Activated CD8-positive, alpha-beta T cell treated with anti-CD3 and anti-CD28 coated beads for 36 hours (primary cell): ENCODE measurements around the gene ZNF750. TPM values are rescaled to one million over a fixed set of nuclear protein-coding genes. Genes with fewer than 3 reads are reported as not detected.

ENCODE experiments used
- ATAC-seq: fragments of 200-7000 bp; cut with Tn5 transposase; one replicate; pipeline ENCODE4 v1.10.0; 2021; ENCODE audit warnings: mild to moderate bottlenecking, moderate library complexity
- CTCF ChIA-PET: fragments of 350-600 bp; sonication (Branson Sonifier 250); formaldehyde crosslinking; loops from one replicate; lab custom pipeline; 2021; ENCODE audit warnings: antibody characterized with exemption; lab: Charles Lee
- POLR2A ChIA-PET: fragments of 350-600 bp; sonication (Branson Sonifier 250); formaldehyde crosslinking; loops from one replicate; lab custom pipeline; 2021; ENCODE audit warnings: antibody characterized with exemption; lab: Charles Lee
- DNase-seq: peaks from one replicate; pipeline ENCODE4 v3.0.0-alpha.2; 2020
- H3K27ac Mint-ChIP-seq: one replicate; pipeline ENCODE4 v1.8.0; 2021; ENCODE audit warnings: mild to moderate bottlenecking, mixed read lengths
- H3K27me3 Mint-ChIP-seq: one replicate; pipeline ENCODE4 v1.8.0; 2021; ENCODE audit warnings: mixed read lengths
- H3K36me3 Mint-ChIP-seq: one replicate; pipeline ENCODE4 v1.8.0; 2021; ENCODE audit warnings: low read depth, mixed read lengths
- H3K4me1 Mint-ChIP-seq: one replicate; pipeline ENCODE4 v1.8.0; 2021; ENCODE audit warnings: low read depth, mixed read lengths
- H3K4me3 Mint-ChIP-seq: one replicate; pipeline ENCODE4 v1.8.0; 2021; ENCODE audit warnings: mild to moderate bottlenecking, moderate library complexity, mixed read lengths
- H3K9me3 Mint-ChIP-seq: one replicate; pipeline ENCODE4 v1.8.0; 2021; ENCODE audit warnings: mixed read lengths
- intact Hi-C: fragments of 100-400 bp; cut with micrococcal nuclease; formaldehyde crosslinking; loops from one replicate; pipeline ENCODE4 v1.10.0; 2022
- total RNA-seq, 2 experiments: library from RNA; stranded (reverse); gene quantifications; one replicate each; pipeline ENCODE4 v1.2.3, GENCODE V29; 2021
- TF ChIP-seq, protein P1 (sequence below): fragments of 200-600 bp; IDR thresholded peaks from one replicate; pipeline ENCODE4 v1.8.0; 2022; ENCODE audit warnings: antibody characterized with exemption, mild to moderate bottlenecking

The ZNF750 gene
- total RNA-seq, 2 experiments from 2014 or later = not detected

DNA sequence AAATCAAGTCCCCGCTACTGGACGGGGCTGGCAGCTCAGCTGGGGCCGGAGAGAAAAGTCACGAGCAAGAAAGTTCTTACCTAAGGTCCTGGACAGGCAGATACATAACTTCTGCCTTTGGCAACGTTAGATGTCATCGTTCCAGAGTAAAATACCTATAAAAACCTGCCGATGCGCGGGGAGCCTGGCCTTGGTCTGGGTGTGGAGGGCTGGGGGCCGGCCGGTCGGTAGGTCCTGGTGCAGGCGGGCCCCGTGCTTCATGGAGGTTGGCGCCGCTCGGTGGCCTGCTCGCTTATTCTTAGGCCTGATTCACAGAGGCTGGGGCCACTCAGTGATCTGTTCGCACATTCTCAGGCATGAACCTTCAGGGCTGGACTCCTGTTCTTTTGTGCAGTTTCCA lies 33.7 kb upstream of the ZNF750 start:
- no peaks in the 10 kb centered on the region for H3K9me3 Mint-ChIP-seq
- intact Hi-C loops = no loop called here
- TF ChIP-seq, protein P1, sequence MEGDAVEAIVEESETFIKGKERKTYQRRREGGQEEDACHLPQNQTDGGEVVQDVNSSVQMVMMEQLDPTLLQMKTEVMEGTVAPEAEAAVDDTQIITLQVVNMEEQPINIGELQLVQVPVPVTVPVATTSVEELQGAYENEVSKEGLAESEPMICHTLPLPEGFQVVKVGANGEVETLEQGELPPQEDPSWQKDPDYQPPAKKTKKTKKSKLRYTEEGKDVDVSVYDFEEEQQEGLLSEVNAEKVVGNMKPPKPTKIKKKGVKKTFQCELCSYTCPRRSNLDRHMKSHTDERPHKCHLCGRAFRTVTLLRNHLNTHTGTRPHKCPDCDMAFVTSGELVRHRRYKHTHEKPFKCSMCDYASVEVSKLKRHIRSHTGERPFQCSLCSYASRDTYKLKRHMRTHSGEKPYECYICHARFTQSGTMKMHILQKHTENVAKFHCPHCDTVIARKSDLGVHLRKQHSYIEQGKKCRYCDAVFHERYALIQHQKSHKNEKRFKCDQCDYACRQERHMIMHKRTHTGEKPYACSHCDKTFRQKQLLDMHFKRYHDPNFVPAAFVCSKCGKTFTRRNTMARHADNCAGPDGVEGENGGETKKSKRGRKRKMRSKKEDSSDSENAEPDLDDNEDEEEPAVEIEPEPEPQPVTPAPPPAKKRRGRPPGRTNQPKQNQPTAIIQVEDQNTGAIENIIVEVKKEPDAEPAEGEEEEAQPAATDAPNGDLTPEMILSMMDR = no peak
- ChIA-PET CTCF (no interaction called here), POLR2A (interaction anchor here (0.5 kb wide), 1 partner anchor 16 kb away, joined by 3 read pairs; no protein-coding TSS in a partner anchor)
- no peak for DNase-seq
- no peaks in the 10 kb centered on the region for H3K27me3 Mint-ChIP-seq
- H3K4me1 Mint-ChIP-seq = peaks cover 44% of the 10 kb centered on the region
- H3K36me3 Mint-ChIP-seq = peaks cover 22% of the 10 kb centered on the region
- ATAC-seq = no peak
- H3K4me3 Mint-ChIP-seq = no peak overlapping the region
- no peak overlapping the region for H3K27ac Mint-ChIP-seq

DNA sequence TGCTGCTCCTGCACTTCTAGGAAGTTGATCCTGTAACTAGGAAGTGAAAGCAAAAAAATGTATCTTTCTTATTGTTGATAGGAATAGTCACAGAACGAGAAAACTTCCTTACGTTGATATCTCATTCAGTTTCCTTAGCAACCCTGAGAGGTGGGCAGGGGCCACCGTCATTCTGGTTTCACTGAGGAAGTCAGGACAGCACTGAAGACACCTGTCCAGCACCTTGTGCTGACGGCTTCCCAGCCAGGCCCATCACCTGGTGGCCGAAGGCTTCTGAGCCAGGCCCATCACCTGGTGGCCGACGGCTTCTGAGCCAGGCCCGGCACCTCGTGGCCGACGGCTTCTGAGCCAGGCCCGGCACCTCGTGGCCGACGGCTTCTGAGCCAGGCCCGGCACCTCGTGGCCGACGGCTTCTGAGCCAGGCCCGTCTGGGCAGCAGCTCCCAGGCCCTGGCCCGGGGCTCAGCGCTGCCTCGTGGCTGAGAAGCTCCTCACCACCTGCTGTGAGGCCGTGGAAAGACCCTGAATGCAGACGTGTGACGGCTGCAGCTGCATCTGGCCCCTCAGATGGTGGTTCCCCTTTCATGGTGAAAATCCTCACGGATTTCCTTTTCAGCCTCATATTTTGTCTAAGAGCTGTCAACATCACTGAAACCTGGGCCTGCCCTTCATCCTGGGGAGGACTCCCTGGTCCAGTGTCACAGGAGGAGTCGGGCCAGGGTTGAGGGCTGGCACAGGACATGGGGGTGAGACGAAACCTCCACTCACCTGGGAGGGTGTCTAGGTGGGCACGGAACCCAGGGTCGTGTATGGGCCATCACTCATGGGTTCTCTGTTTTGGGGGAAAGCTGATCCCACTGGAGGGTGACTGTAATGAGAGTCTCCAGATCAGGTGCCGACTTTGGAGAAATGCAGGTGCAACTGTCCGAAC lies 33.0 kb upstream of the ZNF750 start:
- DNase-seq = no peak
- Mint-ChIP-seq H3K4me1 (peaks cover 40% of the 10 kb centered on the region), H3K27ac (no peak overlapping the region), H3K9me3 (no peaks in the 10 kb centered on the region), H3K36me3 (peaks cover 18% of the 10 kb centered on the region), H3K27me3 (no peaks in the 10 kb centered on the region), H3K4me3 (no peak overlapping the region)
- intact Hi-C loops = no loop called here
- ChIA-PET CTCF (interaction anchor here (2.6 kb wide), 1 partner anchor 12 kb away, joined by 11 read pairs; no protein-coding TSS in a partner anchor), POLR2A (interaction anchor here (2.2 kb wide), 1 partner anchor 13 kb away, joined by 10 read pairs; no protein-coding TSS in a partner anchor)
- ATAC-seq = no peak
- TF ChIP-seq, protein P1 = no peak

DNA sequence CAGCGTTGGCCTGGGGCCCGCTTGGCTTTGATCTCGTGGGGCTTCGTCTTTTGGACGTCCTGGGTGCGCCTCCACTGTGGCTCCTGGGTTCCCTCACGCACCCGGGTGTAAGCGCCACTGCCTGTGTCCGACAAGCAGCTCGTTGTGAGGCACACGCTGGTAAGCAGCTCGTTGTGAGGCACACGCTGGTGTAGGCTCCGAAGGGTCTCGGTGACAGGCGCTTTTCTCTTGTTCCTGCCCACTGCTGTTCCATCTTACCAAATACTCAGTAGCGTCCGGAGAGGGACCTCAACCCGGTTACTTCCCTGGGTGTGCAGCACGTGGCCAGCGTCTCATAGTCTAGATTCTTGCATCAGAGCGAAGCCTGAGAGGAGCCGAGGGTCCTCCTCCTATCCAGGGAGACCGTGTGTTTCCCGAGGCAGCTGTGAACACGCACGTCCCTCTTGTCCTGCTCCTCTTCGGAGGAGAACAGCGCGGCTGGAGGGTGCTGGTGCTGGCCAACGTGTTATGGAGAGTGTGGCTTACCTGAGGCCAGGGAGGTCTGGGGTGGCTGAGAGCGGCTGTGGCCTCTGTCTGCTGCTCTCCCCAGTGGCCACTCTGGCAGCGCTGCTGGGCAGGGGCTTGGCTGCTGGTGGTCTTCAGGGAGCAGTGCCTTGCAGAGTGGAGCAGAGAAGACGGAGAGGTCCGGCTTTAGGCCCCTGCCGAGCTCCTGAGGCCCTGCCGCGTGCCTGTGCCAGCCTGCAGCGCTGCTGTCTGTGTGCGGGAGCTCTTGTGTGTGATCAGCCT lies 32.1 kb upstream of the ZNF750 start:
- ChIA-PET CTCF (interaction anchor here (1.3 to 2.6 kb wide), 4 partner anchors 13 to 90 kb away, joined by 3 to 11 read pairs (median 3); no protein-coding TSS in a partner anchor), POLR2A (interaction anchor here (1.2 to 2.2 kb wide), 3 partner anchors 11 to 328 kb away, joined by 4 to 10 read pairs (median 4); no protein-coding TSS in a partner anchor)
- Mint-ChIP-seq H3K36me3 (peaks cover 18% of the 10 kb centered on the region), H3K27ac (no peak overlapping the region), H3K27me3 (no peaks in the 10 kb centered on the region), H3K9me3 (no peaks in the 10 kb centered on the region), H3K4me1 (peaks cover 43% of the 10 kb centered on the region), H3K4me3 (no peak overlapping the region)
- TF ChIP-seq, protein P1 = no peak
- no peak for ATAC-seq
- intact Hi-C loops = no loop called here
- DNase-seq = no peak

GRCh38 chr17:82871056-82871775 lies 31.4 kb upstream of the ZNF750 start:
- peak overlapping the region; percentile 46 for H3K27ac Mint-ChIP-seq
- CTCF ChIA-PET = interaction anchor here (0.8 to 2.6 kb wide), 5 partner anchors 12 to 90 kb away, joined by 3 to 11 read pairs (median 3); no protein-coding TSS in a partner anchor
- H3K9me3 Mint-ChIP-seq = no peaks in the 10 kb centered on the region
- no peak overlapping the region for H3K4me3 Mint-ChIP-seq
- ATAC-seq = peak; percentile 92
- no peaks in the 10 kb centered on the region for H3K27me3 Mint-ChIP-seq
- peaks cover 38% of the 10 kb centered on the region for H3K4me1 Mint-ChIP-seq
- H3K36me3 Mint-ChIP-seq = peaks cover 17% of the 10 kb centered on the region
- TF ChIP-seq, protein P1 = no peak
- POLR2A ChIA-PET = interaction anchor here (1.2 to 2.2 kb wide), 4 partner anchors 12 to 329 kb away, joined by 4 to 10 read pairs (median 5); no protein-coding TSS in a partner anchor
- DNase-seq = peak; percentile 76
- intact Hi-C loops = no loop called here
